Stimulated activated CD4-positive, alpha-beta T cell treated with anti-CD3 and anti-CD28 coated beads, Interleukin-4, amount 100 ng/mL, for 48 hours (primary cell): ENCODE results near the gene CFAP298.
A peak's percentile ranks its signal among the peaks of the same experiment; 100 is the strongest.
"Not testable (repeated sequence)": the region's sequence is repeated elsewhere in the genome, so short reads cannot be mapped to it uniquely, and the experiment has no call there.

Experiments
- DNase-seq, 2 donors: peaks; one replicate each; pipeline ENCODE4 v3.0.0-alpha.2; 2020; ENCODE audit warnings: low read depth in 2 of 2

The CFAP298 gene

GRCh38 chr21:32612075-32612998 lies at the start of gene CFAP298:
TSS of gene CFAP298 (minus strand) at chr21:32612377. CDS start at chr21:32612243, 134 bp downstream.
- peak; percentile 73 to 79 for DNase-seq

DNA sequence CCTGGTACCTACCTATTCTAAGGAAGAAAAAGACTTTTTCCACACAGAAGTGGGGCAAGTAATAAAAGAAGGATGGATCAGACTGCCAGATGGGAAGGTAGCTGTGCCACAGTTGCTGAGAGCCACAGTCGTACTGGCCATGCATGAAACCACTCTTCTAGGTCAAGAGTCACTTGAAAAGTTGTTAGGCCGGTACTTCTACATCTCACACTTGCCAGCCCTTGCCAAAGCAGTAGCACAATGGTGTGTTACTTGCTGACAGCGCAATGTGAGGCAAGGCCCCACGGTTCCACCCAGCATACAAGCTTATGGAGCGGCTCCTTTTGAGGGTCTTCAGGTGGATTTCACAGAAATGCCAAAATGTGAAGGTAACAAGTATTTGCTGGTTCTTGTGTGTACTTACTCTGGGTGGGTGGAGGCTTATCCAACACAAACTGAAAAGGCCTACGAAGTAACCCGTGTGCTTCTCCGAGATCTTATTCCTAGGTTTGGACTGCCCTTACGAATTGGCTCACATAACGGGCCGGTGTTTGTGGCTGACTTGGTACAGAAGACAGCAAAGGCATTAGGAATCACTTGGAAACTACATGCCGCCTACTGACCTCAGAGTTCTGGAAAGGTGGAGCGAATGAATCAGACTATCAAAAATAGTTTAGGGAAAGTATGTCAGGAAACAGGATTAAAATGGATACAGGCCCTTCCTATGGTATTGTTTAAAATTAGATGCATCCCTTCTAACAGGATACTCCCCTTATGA lies 49.0 kb upstream of the CFAP298 start:
- DNase-seq = not testable (repeated sequence)

- no peak for DNase-seq
These were observed 46.3 kb upstream of the CFAP298 start for GRCh38 chr21:32658524-32658923.

DNA sequence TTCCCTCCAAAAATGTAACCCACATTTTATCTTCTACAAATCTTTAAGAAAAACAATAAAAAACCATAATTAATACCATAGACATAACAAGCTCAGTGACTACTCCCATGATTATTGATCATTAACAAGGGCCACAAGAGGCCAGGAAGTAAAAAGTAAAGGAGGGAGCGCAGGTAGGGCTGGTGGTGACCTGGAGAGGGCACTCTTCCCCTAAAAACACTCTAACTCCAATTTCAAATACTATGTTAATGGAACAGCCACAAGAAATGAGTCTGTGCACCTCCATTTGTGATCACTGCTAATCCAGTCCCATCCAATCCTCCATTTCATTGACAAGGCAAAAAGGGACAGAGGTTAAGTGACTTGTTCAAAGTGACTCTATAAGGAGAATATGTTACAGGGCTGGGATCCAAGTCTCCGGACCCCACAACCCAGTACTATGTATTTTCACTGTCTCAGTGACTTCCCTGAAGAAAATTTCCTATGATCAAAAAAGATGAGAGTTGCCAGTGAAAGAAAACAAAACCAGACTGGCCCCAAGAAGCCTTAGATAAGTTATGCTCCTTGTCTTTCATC lies 41.2 kb upstream of the CFAP298 start:
- peak in 1 of 2 donors; percentile 7 for DNase-seq

GRCh38 chr21:32648165-32648564 lies 36.0 kb upstream of the CFAP298 start:
- no peak for DNase-seq

DNA sequence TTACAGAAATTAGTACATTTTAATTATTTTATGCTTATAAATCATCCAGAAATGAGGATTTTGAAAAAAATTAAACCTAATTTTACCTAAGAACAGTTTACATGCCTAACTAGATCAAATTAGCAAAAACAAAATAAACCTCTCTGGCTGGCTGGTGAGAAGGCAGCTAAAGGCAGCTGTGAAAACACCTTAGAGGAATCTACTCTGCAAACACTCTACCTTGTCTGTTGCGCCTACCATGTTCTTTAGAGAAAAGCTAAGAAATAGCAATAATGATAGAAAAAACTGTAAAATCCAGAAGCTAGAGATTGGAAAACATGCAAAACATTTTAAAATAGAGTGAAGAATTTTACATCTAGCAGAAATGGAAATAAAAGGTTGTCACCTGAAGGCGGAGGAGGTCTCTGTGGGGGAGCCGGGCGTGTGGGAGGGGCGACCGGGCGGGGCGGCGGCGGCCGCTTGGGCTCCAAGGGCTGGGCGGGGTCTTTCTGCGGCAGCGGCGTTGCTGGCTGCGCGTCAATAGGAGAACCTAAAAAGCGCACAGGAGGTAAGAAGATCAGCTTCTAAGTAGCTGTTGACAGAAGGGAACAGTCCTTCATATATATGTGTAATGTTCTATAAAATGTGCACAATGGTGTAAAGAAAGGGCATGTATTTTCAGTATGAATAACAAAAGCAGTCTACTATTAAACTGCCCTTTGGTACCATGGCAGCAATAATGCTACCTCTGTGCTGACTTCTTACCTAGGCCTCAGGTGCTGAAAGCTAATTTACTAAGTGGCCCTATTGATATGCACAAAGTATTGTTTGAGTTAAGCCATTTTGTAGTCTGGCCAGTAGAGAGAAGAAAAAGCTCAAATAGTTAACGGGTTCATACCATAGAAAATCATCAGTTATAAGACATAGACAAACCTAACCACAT lies 33.3 kb upstream of the CFAP298 start:
- DNase-seq = no peak

- DNase-seq = no peak
These were observed 29.8 kb upstream of the CFAP298 start for GRCh38 chr21:32641710-32642698.

DNA sequence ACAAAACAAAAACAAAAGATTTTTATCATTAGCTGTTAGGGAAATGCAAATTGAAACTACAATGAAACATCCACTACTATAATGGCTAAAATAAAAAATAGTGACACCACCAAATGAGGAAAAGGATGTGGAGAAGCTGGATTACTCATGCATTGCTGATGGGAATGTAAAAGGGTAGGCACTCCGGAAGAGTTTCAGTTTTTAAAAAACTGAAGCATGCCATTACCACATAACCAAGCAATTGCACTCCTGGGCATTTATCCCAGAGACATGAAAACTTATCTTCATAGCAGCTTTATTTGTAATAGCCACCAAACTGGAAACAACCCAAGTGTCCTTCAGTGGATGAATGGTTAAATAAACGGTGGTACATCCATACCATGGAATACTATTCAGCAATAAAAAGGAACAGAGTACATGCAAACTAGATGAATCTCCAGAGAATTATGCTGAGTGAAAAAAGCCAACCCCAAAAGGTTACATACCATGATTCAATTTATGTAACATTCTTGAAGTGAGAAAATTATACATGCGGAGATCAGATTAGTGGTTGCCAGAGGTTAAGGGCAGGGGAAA lies 14.5 kb upstream of the CFAP298 start:
- DNase-seq = no peak

GRCh38 chr21:32618218-32618617 lies 6.0 kb upstream of the CFAP298 start:
- DNase-seq = not testable (repeated sequence)

DNA sequence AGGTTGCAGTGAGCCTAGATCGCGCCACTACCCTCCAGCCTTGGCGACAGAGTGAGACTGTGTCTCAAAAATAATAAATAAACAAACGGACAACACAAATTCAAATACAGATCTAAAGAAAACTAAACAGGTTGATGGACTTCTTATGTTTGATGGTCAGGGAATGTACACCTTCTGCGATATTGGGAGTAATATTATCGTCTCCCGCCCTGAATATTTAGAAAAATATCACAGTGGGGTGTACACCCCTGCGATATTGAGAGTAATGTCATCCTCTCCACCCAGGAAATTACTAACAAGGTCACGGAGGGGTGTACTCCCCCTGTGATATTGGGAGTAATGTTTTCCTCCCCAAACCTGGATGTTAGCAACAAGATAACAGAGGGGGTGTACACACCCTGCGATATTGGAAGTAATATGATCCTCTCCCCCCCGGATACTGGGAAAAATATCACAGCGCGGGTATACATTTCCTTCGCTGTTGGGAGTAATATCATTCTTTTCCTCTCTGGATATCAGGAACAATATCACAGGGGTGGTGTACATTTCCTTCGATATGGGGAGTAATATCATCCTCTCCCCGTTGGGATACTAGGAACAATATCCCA lies 1.4 kb upstream of the CFAP298 start:
- DNase-seq = no peak

- DNase-seq = no peak
These were observed 791 bp upstream of the CFAP298 start for GRCh38 chr21:32612999-32613337.

GRCh38 chr21:32611471-32611997 lies 643 bp downstream of the CFAP298 start:
- DNase-seq = peak; percentile 25 to 28

GRCh38 chr21:32610940-32611339 lies 1.2 kb downstream of the CFAP298 start:
- not testable (repeated sequence) for DNase-seq

GRCh38 chr21:32608851-32609250 lies 3.3 kb downstream of the CFAP298 start:
- DNase-seq = no peak

GRCh38 chr21:32605469-32605868 lies 6.7 kb downstream of the CFAP298 start:
- DNase-seq = no peak

- DNase-seq = no peak
These were observed 7.7 kb downstream of the CFAP298 start for GRCh38 chr21:32604464-32604863.

GRCh38 chr21:32603131-32603530 lies 9.0 kb downstream of the CFAP298 start:
- no peak for DNase-seq

DNA sequence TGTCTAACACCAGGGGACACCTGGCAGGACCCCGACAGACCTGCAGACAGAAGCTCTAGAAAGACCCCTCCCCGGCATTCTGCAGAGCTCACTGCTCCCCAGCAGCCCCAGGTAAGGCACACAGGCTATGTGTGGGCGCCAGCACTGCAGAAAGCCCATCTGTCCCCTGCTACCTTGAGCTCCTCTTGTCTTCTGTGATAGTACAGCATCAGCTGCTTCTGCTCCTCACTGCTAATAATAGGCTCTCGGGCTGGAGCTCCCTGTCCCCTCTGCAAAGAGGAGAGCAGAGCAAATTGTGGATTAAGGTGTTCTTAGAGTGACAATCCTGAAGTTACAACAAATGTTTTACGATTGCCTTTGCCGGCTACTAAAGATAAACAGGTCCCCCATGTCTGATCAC lies 10.1 kb downstream of the CFAP298 start:
- DNase-seq = no peak

DNA sequence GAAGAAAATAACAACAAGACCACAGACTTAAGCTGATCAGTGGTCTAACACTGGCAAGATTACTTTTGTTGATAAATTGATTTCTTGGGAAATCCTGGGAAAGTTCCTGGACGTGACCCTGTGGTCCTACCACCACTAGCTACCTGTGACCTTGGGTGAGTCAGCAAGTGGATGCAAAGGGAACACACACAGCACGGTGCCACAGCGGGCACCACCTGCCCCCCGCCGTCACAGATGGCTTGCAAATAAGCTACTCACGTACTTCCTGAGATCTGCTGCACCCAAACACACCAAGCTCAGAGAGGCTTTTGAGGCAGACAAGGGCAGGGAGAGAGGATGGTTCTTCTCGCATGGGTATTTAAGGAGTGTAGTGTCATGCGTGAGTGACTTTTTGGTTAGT lies 12.7 kb downstream of the CFAP298 start:
- DNase-seq = no peak
